ENCODE data around the gene PPIB. TPM values are rescaled to one million over a fixed set of nuclear protein-coding genes. Genes with fewer than 3 reads are reported as not detected.

The PPIB gene
- total and polyA plus RNA-seq, 10 donors, result 250 to 448 (median 296) TPM

- intact Hi-C loops (cut with DNase I; ENCODE audit: low total_unique reads), result no loop called here
- no peak for DNase-seq
- peaks cover 0 to 3% (median 0%) of the 10 kb centered on the region in 6 donors for H3K4me1 ChIP-seq
- no peak for TF ChIP-seq POLR2AphosphoS5 (IDR thresholded peaks at IDR 0.05)
- no peak for TF ChIP-seq POLR2A (IDR thresholded peaks at IDR 0.05)
- no peak for TF ChIP-seq CTCF (IDR thresholded peaks at IDR 0.05 in 8 of 11, conservative IDR thresholded peaks at IDR 0.05 in 3 of 11)
- no peak overlapping the region for H3K4me3 ChIP-seq
- H3K9me3 ChIP-seq, result no peaks in the 10 kb centered on the region
- H3K27ac ChIP-seq, result no peak overlapping the region
- WGBS, 5 donors, result 85 to 93% (median 89%) methylated on average over 6 of the region's 6 CpGs
- H3K27me3 ChIP-seq (replicated peaks in 1 of 7), result no peaks in the 10 kb centered on the region
- H3K36me3 ChIP-seq, result peaks cover 18 to 100% (median 99%) of the 10 kb centered on the region in 6 donors
Observed at GRCh38 chr15:64127521-64128270, 35.1 kb downstream of the PPIB start.

- Histone ChIP-seq H3K4me3 (no peak overlapping the region), H3K9me3 (no peaks in the 10 kb centered on the region), H3K27me3 (replicated peaks in 1 of 7) (no peaks in the 10 kb centered on the region), H3K36me3 (peaks cover 15 to 100% (median 96%) of the 10 kb centered on the region in 6 donors), H3K27ac (no peak overlapping the region), H3K4me1 (peaks cover 0 to 4% (median 0%) of the 10 kb centered on the region in 6 donors)
- intact Hi-C loops (cut with DNase I; ENCODE audit: low total_unique reads), result no loop called here
- no peak for DNase-seq
- TF ChIP-seq CTCF (IDR thresholded peaks at IDR 0.05 in 8 of 11, conservative IDR thresholded peaks at IDR 0.05 in 3 of 11), result no peak
- TF ChIP-seq POLR2A (IDR thresholded peaks at IDR 0.05), result no peak
- no peak for TF ChIP-seq POLR2AphosphoS5 (IDR thresholded peaks at IDR 0.05)
- 64 to 84% (median 82%) methylated on average over 3 of the region's 3 CpGs for WGBS, 5 donors
Observed at GRCh38 chr15:64125978-64126377, 36.8 kb downstream of the PPIB start.

GRCh38 chr15:64122936-64123351 lies 39.9 kb downstream of the PPIB start:
- DNase-seq, result no peak
- intact Hi-C loops (cut with DNase I; ENCODE audit: low total_unique reads), result no loop called here
- H3K36me3 ChIP-seq, result peaks cover 15 to 100% (median 95%) of the 10 kb centered on the region in 6 donors
- H3K4me3 ChIP-seq, result no peak overlapping the region
- H3K27ac ChIP-seq, result peak overlapping the region in 2 of 8 donors; percentile 3 to 19
- no peak for TF ChIP-seq CTCF (IDR thresholded peaks at IDR 0.05 in 8 of 11, conservative IDR thresholded peaks at IDR 0.05 in 3 of 11)
- TF ChIP-seq POLR2AphosphoS5 (IDR thresholded peaks at IDR 0.05), result no peak
- TF ChIP-seq POLR2A (IDR thresholded peaks at IDR 0.05), result no peak
- no peaks in the 10 kb centered on the region for H3K9me3 ChIP-seq
- peaks cover 0 to 4% (median 0%) of the 10 kb centered on the region in 6 donors for H3K4me1 ChIP-seq
- WGBS, 5 donors, result 87 to 95% (median 91%) methylated on average over 3 of the region's 3 CpGs
- no peaks in the 10 kb centered on the region for H3K27me3 ChIP-seq (replicated peaks in 1 of 7)

- peaks cover 0 to 4% (median 0%) of the 10 kb centered on the region in 6 donors for H3K4me1 ChIP-seq
- H3K9me3 ChIP-seq, result no peaks in the 10 kb centered on the region
- no peak for DNase-seq
- intact Hi-C loops (cut with DNase I; ENCODE audit: low total_unique reads), result no loop called here
- TF ChIP-seq POLR2A (IDR thresholded peaks at IDR 0.05), result no peak
- no peak for TF ChIP-seq POLR2AphosphoS5 (IDR thresholded peaks at IDR 0.05)
- no peak for TF ChIP-seq CTCF (IDR thresholded peaks at IDR 0.05 in 8 of 11, conservative IDR thresholded peaks at IDR 0.05 in 3 of 11)
- peak overlapping the region in 1 of 8 donors; percentile 19 for H3K27ac ChIP-seq
- peaks cover 12 to 100% (median 95%) of the 10 kb centered on the region in 6 donors for H3K36me3 ChIP-seq
- H3K27me3 ChIP-seq (replicated peaks in 1 of 7), result no peaks in the 10 kb centered on the region
- no peak overlapping the region for H3K4me3 ChIP-seq
- WGBS, 5 donors, result 73 to 90% (median 87%) methylated on average over 1 of the region's 1 CpG
Observed at GRCh38 chr15:64122444-64122843, 40.4 kb downstream of the PPIB start.

Data from spleen (tissue), 11 donors.